ENCODE results near the gene PNMT. TPM values are rescaled to one million over a fixed set of nuclear protein-coding genes. Genes with fewer than 3 reads are reported as not detected.

Gene PNMT, protein sequence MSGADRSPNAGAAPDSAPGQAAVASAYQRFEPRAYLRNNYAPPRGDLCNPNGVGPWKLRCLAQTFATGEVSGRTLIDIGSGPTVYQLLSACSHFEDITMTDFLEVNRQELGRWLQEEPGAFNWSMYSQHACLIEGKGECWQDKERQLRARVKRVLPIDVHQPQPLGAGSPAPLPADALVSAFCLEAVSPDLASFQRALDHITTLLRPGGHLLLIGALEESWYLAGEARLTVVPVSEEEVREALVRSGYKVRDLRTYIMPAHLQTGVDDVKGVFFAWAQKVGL
- total RNA-seq: 1.2 and 1.6 TPM in 2 replicates

DNA sequence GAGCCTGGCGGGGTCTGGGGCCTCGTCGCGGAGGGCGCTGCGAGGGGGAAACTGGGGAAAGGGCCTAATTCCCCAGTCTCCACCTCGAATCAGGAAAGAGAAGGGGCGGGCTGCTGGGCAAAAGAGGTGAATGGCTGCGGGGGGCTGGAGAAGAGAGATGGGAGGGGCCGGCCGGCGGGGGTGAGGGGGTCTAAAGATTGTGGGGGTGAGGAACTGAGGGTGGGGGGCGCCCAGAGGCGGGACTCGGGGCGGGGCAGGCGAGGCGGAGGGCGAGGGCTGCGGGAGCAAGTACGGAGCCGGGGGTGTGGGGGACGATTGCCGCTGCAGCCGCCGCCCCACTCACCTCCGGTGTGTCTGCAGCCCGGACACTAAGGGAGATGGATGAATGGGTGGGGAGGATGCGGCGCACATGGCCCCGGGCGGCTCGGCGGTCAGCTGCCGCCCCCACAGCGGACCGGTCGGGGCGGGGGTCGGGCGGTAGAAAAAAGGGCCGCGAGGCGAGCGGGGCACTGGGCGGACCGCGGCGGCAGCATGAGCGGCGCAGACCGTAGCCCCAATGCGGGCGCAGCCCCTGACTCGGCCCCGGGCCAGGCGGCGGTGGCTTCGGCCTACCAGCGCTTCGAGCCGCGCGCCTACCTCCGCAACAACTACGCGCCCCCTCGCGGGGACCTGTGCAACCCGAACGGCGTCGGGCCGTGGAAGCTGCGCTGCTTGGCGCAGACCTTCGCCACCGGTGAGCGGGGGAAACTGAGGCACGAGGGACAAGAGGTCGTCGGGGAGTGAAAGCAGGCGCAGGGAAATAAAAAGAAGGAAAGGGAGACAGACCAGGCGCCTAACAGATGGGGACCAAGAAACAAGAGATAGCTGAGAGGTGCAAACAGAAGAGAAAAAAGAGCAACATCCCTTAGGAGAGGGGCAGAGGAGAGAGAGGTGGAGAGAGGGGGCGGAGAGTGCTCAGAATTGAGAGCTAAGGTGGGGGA is at the start of gene PNMT:
Gene PNMT (plus strand): TSS at position 509 of the 980 bp plus-strand sequence. CDS start 23 bp downstream, at position 532.

DNA sequence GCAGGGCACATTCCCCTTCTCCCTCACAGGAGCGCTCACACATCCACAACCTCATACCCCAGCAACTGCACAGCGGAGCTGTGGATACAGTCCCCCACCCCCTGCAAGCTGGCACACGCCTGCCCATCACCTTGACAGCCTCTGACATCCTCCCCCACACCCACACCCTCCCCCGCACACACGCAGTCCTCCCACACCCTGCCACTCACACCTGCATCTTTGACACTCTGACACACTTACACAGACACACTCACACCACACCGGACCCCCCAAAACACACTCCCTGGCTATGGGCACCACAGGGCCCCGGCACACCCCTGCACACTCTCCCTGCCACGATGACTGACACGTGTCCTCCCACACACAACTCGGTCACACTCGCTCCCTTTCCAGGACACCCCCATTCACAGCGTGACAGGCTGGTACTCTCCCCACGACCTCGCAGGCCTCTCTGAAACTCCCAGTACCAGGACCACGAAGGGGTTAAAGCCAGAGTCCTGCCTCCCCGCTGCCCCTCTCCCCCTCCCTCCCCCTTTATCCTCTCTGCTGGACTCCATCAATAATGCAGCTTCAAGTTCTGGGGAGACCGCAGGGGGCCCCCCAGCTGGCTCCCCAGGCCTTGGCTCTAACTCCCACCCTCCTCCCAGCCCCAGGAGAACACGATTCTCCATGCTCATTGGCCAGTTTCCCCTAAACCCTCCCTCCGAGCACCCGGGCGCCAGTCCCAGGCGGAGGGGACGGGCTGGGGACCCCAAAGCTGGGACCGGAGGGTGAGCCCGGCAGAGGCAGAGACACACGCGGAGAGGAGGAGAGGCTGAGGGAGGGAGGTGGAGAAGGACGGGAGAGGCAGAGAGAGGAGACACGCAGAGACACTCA is 41.8 kb upstream of the PNMT start, which contains the start of gene PPP1R1B:
Gene PPP1R1B (plus strand): TSS at position 782 of the 876 bp plus-strand sequence. CDS start 441 bp downstream, outside the sequence.

DNA sequence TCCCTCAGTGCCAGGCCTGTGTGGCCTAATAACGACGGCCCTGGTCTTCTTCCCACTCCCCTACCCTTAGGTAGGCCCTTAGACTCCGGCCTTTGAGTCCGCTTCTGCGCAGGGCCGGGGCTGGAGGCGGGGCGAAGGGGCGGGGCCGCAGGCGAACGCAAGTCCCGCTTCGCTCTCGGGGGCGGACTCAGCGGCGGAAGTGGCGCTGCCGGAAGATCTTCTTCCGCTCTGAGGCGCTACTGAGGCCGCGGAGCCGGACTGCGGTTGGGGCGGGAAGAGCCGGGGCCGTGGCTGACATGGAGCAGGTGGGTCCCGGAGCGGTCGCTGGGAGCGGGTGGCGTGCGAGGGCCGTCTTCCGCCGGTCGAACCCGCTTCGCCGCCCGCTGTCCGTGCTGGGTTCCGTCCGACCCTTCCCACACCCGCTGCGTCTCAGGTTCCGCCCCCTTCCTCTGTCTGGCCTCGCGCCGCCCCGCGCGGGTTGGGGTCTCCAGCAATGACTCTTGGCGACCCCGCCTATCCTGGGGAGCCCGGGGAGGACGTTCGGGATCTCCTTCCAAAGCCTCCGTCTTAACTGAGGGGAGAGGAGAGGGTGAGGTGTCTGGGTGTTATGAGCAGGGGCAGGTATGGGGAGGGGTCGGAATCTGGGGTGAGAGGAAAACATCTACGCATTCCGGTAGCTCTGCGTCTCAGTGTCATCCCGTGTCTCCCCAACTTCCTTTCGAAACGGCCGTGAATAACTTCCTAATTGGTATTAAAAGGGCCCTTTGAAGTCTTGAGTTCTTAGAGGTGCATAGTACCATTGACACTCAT is 31.1 kb upstream of the PNMT start, which contains the start of gene STARD3:
Gene STARD3 (plus strand): TSS at position 218 of the 810 bp plus-strand sequence. CDS start 16,388 bp downstream, outside the sequence.

DNA sequence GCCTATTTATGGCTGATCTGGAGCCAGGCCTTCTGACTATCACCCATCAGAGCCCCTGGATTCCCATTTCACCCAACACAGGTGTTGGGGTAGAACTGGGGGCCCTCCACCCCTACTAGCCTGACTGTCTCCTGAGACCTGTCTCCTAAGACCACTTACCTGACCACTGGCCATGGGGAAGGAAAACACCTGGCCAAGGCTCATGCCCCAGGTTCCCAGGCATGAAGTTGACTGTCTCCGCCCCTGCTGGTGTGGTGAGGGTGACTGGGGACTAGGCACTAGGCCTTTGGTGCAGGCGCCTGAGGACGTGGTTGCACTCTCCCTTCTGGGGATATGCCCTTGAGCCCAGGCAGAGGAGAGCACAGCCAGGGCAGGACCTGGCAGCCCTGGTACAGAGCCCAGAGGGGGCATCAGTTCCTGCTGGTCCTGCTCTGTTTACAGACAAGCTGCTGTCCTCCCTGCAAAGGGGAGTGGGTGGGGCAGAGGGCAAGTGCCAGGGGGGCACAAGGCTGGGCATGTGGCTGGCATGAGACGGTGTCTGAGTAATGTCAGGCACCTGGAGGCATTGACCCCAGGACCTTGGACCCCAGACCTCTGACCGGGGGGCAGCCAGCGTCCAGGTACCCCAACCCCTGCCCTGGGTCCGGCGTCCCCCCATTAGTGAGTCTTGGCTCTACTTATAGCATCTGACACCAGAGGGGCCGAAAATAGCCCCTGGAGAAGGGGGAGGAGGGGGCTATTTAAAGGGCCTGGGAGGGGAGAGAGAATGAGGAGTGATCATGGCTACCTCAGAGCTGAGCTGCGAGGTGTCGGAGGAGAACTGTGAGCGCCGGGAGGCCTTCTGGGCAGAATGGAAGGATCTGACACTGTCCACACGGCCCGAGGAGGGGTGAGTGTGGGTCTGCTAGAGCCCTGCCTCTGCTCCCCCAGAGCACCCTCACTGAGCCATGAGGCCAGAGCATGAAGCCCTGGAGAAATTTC is 3.4 kb upstream of the PNMT start, which contains the start of gene TCAP:
Gene TCAP (plus strand): TSS at position 769 of the 981 bp plus-strand sequence. CDS start 11 bp downstream, at position 780.

DNA sequence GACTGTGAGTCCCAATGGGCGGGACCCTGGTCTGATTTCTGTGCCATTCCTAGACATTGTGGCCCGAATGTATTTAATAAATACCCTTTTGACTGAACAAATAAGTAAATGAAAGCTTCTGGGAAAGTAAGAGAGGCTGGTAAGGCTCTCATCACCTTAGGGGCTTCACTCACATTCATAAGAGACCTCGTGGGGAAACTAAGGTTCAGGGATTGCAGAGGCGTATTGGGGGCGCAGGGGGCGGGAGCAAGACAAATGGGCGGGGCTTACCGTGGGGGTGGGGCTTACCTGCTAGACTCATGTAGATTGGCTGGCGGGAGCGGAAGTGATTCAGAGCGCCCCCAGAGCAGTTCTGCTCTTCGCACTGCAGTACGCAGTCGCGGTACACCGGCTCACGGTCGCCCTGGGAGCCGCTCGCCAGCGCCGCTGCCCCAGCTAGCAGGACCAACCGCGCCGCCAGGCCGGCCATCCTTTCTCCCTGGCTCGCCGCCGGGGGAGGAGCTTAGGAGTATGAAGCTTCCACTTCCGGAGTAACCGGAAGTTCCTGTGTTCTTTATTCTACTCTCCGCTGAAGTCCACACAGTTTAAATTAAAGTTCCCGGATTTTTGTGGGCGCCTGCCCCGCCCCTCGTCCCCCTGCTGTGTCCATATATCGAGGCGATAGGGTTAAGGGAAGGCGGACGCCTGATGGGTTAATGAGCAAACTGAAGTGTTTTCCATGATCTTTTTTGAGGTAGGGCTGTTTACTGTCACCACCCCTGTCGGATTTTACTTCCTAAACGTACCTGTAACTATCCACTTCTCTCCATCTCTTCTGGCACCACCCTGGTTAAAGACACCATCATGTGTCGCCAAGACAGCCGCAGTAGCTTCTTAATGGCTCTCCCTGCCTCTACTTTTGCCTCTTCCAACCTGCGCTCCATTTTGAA is 19.6 kb downstream of the PNMT start, which contains the start of gene PGAP3:
Gene PGAP3 (minus strand): TSS at position 512 of the 929 bp plus-strand sequence. CDS start 43 bp downstream, at position 469.

DNA sequence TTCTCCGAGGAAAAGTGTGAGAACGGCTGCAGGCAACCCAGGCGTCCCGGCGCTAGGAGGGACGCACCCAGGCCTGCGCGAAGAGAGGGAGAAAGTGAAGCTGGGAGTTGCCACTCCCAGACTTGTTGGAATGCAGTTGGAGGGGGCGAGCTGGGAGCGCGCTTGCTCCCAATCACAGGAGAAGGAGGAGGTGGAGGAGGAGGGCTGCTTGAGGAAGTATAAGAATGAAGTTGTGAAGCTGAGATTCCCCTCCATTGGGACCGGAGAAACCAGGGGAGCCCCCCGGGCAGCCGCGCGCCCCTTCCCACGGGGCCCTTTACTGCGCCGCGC is 31.5 kb downstream of the PNMT start, which contains the start of gene ERBB2:
Gene ERBB2 (plus strand): TSS at position 247 of the 330 bp plus-strand sequence. CDS start 175 bp downstream, outside the sequence.

Other genes with a start within 250 kb of the PNMT start
- gene MED1, start 217.2 kb upstream of the PNMT start, total RNA-seq: 19.2 and 25.6 TPM in 2 replicates
- 19.0 and 19.5 TPM in 2 replicates for gene CDK12, start 207.0 kb upstream of the PNMT start, total RNA-seq
- gene NEUROD2, start 60.5 kb upstream of the PNMT start, total RNA-seq: not detected in 2 replicates
- gene PPP1R1B, start 41.5 kb upstream of the PNMT start, total RNA-seq: not detected in 2 replicates
- 47.0 and 50.5 TPM in 2 replicates for gene STARD3, start 31.3 kb upstream of the PNMT start, total RNA-seq
- 0.60 and 0.65 TPM in 2 replicates for gene TCAP, start 3.1 kb upstream of the PNMT start, total RNA-seq
- 4.2 and 4.7 TPM in 2 replicates for gene PGAP3, start 19.6 kb downstream of the PNMT start, total RNA-seq
- 0.76 and 1.0 TPM in 2 replicates for gene ERBB2, start 31.6 kb downstream of the PNMT start, total RNA-seq
- gene MIEN1, start 62.1 kb downstream of the PNMT start, total RNA-seq: 18.0 and 20.5 TPM in 2 replicates
- gene GRB7, start 69.5 kb downstream of the PNMT start, total RNA-seq: under 0.01 and 0.09 TPM in 2 replicates
- gene IKZF3, start 195.9 kb downstream of the PNMT start, total RNA-seq: not detected in 2 replicates
- not detected in 2 replicates for gene ZPBP2, start 199.7 kb downstream of the PNMT start, total RNA-seq